Activated T-helper 9 cell treated with anti-CD3 and anti-CD28 coated beads, Interleukin-2, amount 50 U/mL, for 16 hours (primary cell): ENCODE measurements around the gene KCTD14.
"Not testable (repeated sequence)": the region's sequence is repeated elsewhere in the genome, so short reads cannot be mapped to it uniquely, and the experiment has no call there.

Source experiments
- DNase-seq: peaks from one replicate; pipeline ENCODE4 v3.0.0-alpha.2; 2020; ENCODE audit warnings: low read depth

KCTD14 gene

GRCh38 chr11:78023426-78023825, 350 bp upstream of the KCTD14 start:
- DNase-seq = no peak

- DNase-seq = no peak
Observed at GRCh38 chr11:78021611-78022010, 1.5 kb downstream of the KCTD14 start.

GRCh38 chr11:78020246-78020645, 2.8 kb downstream of the KCTD14 start:
- DNase-seq = no peak

- no peak for DNase-seq
Observed at GRCh38 chr11:78019808-78020207, 3.3 kb downstream of the KCTD14 start.

- DNase-seq = no peak
Observed at GRCh38 chr11:78015878-78016277, 7.2 kb downstream of the KCTD14 start.

- not testable (repeated sequence) for DNase-seq
Observed at GRCh38 chr11:78014937-78015520, 8.0 kb downstream of the KCTD14 start.

GRCh38 chr11:78011301-78011700, 11.8 kb downstream of the KCTD14 start:
- DNase-seq = no peak

- no peak for DNase-seq
Observed at GRCh38 chr11:78010755-78011154, 12.3 kb downstream of the KCTD14 start.

- no peak for DNase-seq
Observed at GRCh38 chr11:78010304-78010703, 12.8 kb downstream of the KCTD14 start.

- DNase-seq = no peak
Observed at GRCh38 chr11:78009062-78009461, 14.0 kb downstream of the KCTD14 start.

- peak; percentile 12 for DNase-seq
Observed at GRCh38 chr11:78000193-78000592, 22.9 kb downstream of the KCTD14 start.

GRCh38 chr11:77999446-78000030, 23.5 kb downstream of the KCTD14 start:
- no peak for DNase-seq

- DNase-seq = peak; percentile 96
Observed at GRCh38 chr11:77994434-77995362, 28.4 kb downstream of the KCTD14 start, which contains the start of gene INTS4. INTS4 (minus strand) TSS chr11:77994668; CDS start chr11:77994643, 25 bp downstream.

GRCh38 chr11:77993902-77994301, 29.2 kb downstream of the KCTD14 start:
- DNase-seq = no peak

GRCh38 chr11:77990981-77991380, 32.1 kb downstream of the KCTD14 start:
- no peak for DNase-seq

- not testable (repeated sequence) for DNase-seq
Observed at GRCh38 chr11:77986456-77986855, 36.6 kb downstream of the KCTD14 start.

GRCh38 chr11:77981346-77981947, 41.6 kb downstream of the KCTD14 start:
- no peak for DNase-seq

GRCh38 chr11:77968337-77968736, 54.7 kb downstream of the KCTD14 start:
- no peak for DNase-seq

- no peak for DNase-seq
Observed at GRCh38 chr11:77967753-77968152, 55.3 kb downstream of the KCTD14 start.

GRCh38 chr11:77967121-77967520, 56.0 kb downstream of the KCTD14 start:
- DNase-seq = no peak

GRCh38 chr11:77966338-77966737, 56.7 kb downstream of the KCTD14 start:
- no peak for DNase-seq
